Gastroesophageal sphincter (tissue), 4 donors: Measurements from ENCODE around the gene RAPGEF2. TPM values are rescaled to one million over a fixed set of nuclear protein-coding genes. Genes with fewer than 3 reads are reported as not detected.

Experiments
- ATAC-seq: fragments of 150-250 bp; one replicate; pipeline ENCODE4 v1.9.1; 2016; ENCODE audit warnings: mild to moderate bottlenecking, moderate library complexity
- H3K27ac ChIP-seq, 4 donors: fragments of 200-600 bp; sonication (generic) in 3 of 4; 1 replicate in 3 of 4; 2 replicates in 1 of 4; pipeline ENCODE4 v1.5.1; 2016 to 2019
- H3K27me3 ChIP-seq: fragments of 200-600 bp; sonication (generic); one replicate; pipeline ENCODE4 v1.5.1; 2019
- H3K36me3 ChIP-seq, 2 donors: fragments of 200-600 bp; sonication (generic); one replicate each; pipeline ENCODE4 v1.5.1; 2019; ENCODE audit warnings: control low read depth in 1 of 2
- H3K4me1 ChIP-seq, 3 donors: fragments of 200-600 bp; sonication (generic); 1 replicate in 2 of 3; 2 replicates in 1 of 3; pipeline ENCODE4 v1.5.1; 2016 to 2019; ENCODE audit warnings: control low read depth in 2 of 3
- H3K4me3 ChIP-seq, 2 donors: fragments of 200-600 bp; sonication (generic); one replicate each; pipeline ENCODE4 v1.5.1; 2019; ENCODE audit warnings: mild to moderate bottlenecking in 1 of 2, moderate library complexity in 1 of 2
- H3K9me3 ChIP-seq, 3 donors: fragments of 200-600 bp; sonication (generic); one replicate each; pipeline ENCODE4 v1.5.1; 2017 to 2019; ENCODE audit warnings: control low read depth in 2 of 3
- EP300 ChIP-seq: sonication (generic); formaldehyde crosslinking; IDR thresholded peaks from one replicate; pipeline ENCODE4 v1.6.1; 2017; ENCODE audit warnings: antibody characterized with exemption, mild to moderate bottlenecking
- POLR2A ChIP-seq, 2 donors: fragments of 450-650 bp; IDR thresholded peaks; one replicate each; pipeline ENCODE4 v1.6.1; 2017; ENCODE audit warnings: antibody characterized with exemption in 2 of 2, mild to moderate bottlenecking in 2 of 2, moderate library complexity in 1 of 2
- POLR2AphosphoS5 ChIP-seq: sonication (generic); formaldehyde crosslinking; IDR thresholded peaks from one replicate; pipeline ENCODE4 v1.6.1; 2017; ENCODE audit warnings: antibody characterized with exemption
- WGBS, 2 donors: methylation state at CpG; one replicate each; pipeline ENCODE4 v1.1.5; 2018; ENCODE audit warnings: low coverage in 1 of 2; 5-methylcytosine and 5-hydroxymethylcytosine counted together
- total RNA-seq, 4 donors: library from RNA; depleted of rRNA; stranded (reverse); fragments of >200 nt; gene quantifications; one replicate each; pipeline ENCODE4 v1.1.0, GENCODE V29; 2016
- TF ChIP-seq, protein P1 (sequence below), 4 experiments: fragments of 200-600 bp in 2 of 4; fragments of 450-650 bp in 2 of 4; sonication (generic) in 1 of 4; IDR thresholded peaks; one replicate each; pipeline ENCODE4 v1.5.1; 2017 to 2019; ENCODE audit warnings: antibody characterized with exemption in 4 of 4, mild to moderate bottlenecking in 2 of 4, moderate library complexity in 2 of 4

RAPGEF2 gene
- total RNA-seq, 4 donors from 2014 or later: 49.5 to 67.5 (median 60.9) TPM

- no peak overlapping the region for H3K4me3 ChIP-seq
- 90 to 91% methylated on average over 3 of the region's 3 CpGs for WGBS, 2 donors
- H3K9me3 ChIP-seq: no peaks in the 10 kb centered on the region
- peaks cover 0 to 38% (median 10%) of the 10 kb centered on the region in 3 donors for H3K4me1 ChIP-seq
- H3K27ac ChIP-seq: peak overlapping the region in 1 of 4 donors; percentile 22
- no peaks in the 10 kb centered on the region for H3K36me3 ChIP-seq
- TF ChIP-seq, protein P1, sequence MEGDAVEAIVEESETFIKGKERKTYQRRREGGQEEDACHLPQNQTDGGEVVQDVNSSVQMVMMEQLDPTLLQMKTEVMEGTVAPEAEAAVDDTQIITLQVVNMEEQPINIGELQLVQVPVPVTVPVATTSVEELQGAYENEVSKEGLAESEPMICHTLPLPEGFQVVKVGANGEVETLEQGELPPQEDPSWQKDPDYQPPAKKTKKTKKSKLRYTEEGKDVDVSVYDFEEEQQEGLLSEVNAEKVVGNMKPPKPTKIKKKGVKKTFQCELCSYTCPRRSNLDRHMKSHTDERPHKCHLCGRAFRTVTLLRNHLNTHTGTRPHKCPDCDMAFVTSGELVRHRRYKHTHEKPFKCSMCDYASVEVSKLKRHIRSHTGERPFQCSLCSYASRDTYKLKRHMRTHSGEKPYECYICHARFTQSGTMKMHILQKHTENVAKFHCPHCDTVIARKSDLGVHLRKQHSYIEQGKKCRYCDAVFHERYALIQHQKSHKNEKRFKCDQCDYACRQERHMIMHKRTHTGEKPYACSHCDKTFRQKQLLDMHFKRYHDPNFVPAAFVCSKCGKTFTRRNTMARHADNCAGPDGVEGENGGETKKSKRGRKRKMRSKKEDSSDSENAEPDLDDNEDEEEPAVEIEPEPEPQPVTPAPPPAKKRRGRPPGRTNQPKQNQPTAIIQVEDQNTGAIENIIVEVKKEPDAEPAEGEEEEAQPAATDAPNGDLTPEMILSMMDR (IDR thresholded peaks at IDR 0.05): no peak
- TF ChIP-seq POLR2A (IDR thresholded peaks at IDR 0.05): no peak
- TF ChIP-seq POLR2AphosphoS5: no peak
- TF ChIP-seq EP300: no peak
- ATAC-seq: no peak
- H3K27me3 ChIP-seq: no peaks in the 10 kb centered on the region
Observed at GRCh38 chr4:159235779-159236368, 133.0 kb downstream of the RAPGEF2 start.

DNA sequence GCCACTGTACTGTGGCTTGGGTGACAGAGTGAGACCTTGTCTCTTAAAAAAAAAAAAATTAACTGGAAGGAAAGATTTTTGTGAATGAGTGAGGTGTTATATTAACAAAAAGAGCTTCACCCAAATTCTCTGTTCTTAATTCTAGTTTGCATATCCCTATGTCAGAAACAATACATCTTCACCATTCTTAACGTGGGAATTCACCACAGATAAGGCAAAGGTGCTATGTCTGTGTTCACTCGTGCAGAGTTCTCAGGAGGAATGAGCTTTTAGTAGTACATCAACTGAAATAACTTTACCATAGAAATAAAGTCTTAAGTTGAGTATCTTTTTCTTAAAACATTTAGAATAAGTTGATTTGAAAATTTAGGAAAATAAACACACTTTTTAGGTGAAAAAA, 135.1 kb downstream of the RAPGEF2 start:
- 50 to 56% methylated on average over 2 of the region's 2 CpGs for WGBS, 2 donors
- Histone ChIP-seq H3K4me3 (no peak overlapping the region), H3K9me3 (no peaks in the 10 kb centered on the region), H3K36me3 (no peaks in the 10 kb centered on the region), H3K4me1 (peaks cover 0 to 38% (median 10%) of the 10 kb centered on the region in 3 donors), H3K27ac (no peak overlapping the region), H3K27me3 (no peaks in the 10 kb centered on the region)
- TF ChIP-seq, protein P1 (IDR thresholded peaks at IDR 0.05): no peak
- TF ChIP-seq EP300 (no peak), POLR2A (IDR thresholded peaks at IDR 0.05) (no peak), POLR2AphosphoS5 (no peak)
- ATAC-seq: no peak

DNA sequence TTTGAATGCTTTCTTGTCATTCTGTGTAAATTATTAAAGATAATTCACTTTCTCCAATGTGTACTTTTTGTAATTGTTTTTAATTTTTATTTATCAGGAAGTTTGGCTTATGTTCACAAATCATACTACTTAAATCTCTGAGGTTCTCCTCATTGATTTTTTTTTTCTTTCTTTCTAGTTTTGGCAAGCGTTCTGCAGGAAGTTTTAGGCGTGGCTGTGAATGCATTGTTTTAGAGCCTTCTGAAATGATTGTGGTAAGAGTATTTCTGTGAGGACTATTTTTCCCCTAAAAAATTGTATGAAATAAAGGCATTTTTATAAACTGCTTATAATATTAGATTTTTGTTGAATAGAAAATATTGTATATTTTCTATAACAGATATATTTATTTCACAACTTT, 135.8 kb downstream of the RAPGEF2 start:
- Histone ChIP-seq H3K36me3 (no peaks in the 10 kb centered on the region), H3K4me3 (no peak overlapping the region), H3K9me3 (no peaks in the 10 kb centered on the region), H3K4me1 (peaks cover 0 to 38% (median 10%) of the 10 kb centered on the region in 3 donors), H3K27ac (no peak overlapping the region), H3K27me3 (no peaks in the 10 kb centered on the region)
- WGBS, 2 donors: 26 to 28% methylated on average over 2 of the region's 2 CpGs
- no peak for ATAC-seq
- TF ChIP-seq POLR2AphosphoS5 (no peak), POLR2A (IDR thresholded peaks at IDR 0.05) (no peak)
- TF ChIP-seq, protein P1 (IDR thresholded peaks at IDR 0.05): no peak

DNA sequence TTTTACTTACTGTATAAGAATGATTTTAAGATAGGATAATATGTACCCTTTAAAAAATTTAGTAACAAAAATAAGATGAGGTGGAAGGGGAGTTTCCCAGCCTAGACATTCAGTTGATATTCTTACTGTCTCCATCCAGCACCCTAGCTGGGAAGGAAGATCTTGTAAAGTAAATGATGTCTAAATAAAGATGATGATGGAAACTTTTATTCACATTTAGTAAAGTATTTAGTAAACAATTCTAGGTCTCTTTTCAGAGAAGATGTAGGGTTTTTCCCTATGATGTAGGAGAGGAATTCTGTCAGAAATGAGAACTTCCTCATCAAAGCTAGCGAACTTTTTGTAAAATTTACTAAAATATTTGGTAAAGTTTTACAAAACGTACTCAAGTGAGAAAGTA, 136.8 kb downstream of the RAPGEF2 start:
- H3K27me3 ChIP-seq: no peaks in the 10 kb centered on the region
- ATAC-seq: no peak
- H3K9me3 ChIP-seq: no peaks in the 10 kb centered on the region
- TF ChIP-seq, protein P1 (IDR thresholded peaks at IDR 0.05): no peak
- TF ChIP-seq EP300 (no peak), POLR2AphosphoS5 (no peak), POLR2A (IDR thresholded peaks at IDR 0.05) (no peak)
- H3K36me3 ChIP-seq: no peaks in the 10 kb centered on the region
- no peak overlapping the region for H3K4me3 ChIP-seq
- WGBS, 2 donors: 81 to 85% methylated on average over 2 of the region's 2 CpGs
- H3K27ac ChIP-seq: peak overlapping the region in 2 of 4 donors; percentile 36 to 65
- H3K4me1 ChIP-seq: peaks cover 0 to 38% (median 10%) of the 10 kb centered on the region in 3 donors

- H3K36me3 ChIP-seq: no peaks in the 10 kb centered on the region
- H3K27ac ChIP-seq: peak overlapping the region in 3 of 4 donors; percentile 2 to 65 (median 36)
- 60% methylated on average over 1 of the region's 4 CpGs; no CpG with 5 or more reads in 1 of the 2 donors for WGBS, 2 donors
- no peak for ATAC-seq
- H3K4me3 ChIP-seq: no peak overlapping the region
- H3K27me3 ChIP-seq: no peaks in the 10 kb centered on the region
- H3K4me1 ChIP-seq: peaks cover 0 to 35% (median 10%) of the 10 kb centered on the region in 3 donors
- no peaks in the 10 kb centered on the region for H3K9me3 ChIP-seq
- TF ChIP-seq POLR2AphosphoS5 (no peak), EP300 (no peak), POLR2A (IDR thresholded peaks at IDR 0.05) (no peak)
- TF ChIP-seq, protein P1 (IDR thresholded peaks at IDR 0.05): no peak
Observed at GRCh38 chr4:159240046-159240445, 137.2 kb downstream of the RAPGEF2 start.
